ENCODE results near the gene NFX1. TPM values are rescaled to one million over a fixed set of nuclear protein-coding genes. Genes with fewer than 3 reads are reported as not detected.

The NFX1 gene
- total RNA-seq, 4 donors from 2014 or later, result 31.7 to 53.9 (median 42.3) TPM

- Histone ChIP-seq H3K4me1 (peaks cover 5 to 84% (median 15%) of the 10 kb centered on the region in 3 donors), H3K36me3 (peaks cover 4 to 91% of the 10 kb centered on the region in 2 donors), H3K4me3 (no peak overlapping the region)
Measured at GRCh38 chr9:33297432-33297831, 7.1 kb downstream of the NFX1 start.

GRCh38 chr9:33300546-33300945, 10.2 kb downstream of the NFX1 start:
- TF ChIP-seq EP300 (IDR thresholded peaks at IDR 0.05) (no peak), POLR2A (IDR thresholded peaks at IDR 0.05) (no peak), CTCF (IDR thresholded peaks at IDR 0.05) (no peak), POLR2AphosphoS5 (IDR thresholded peaks at IDR 0.05) (no peak)
- H3K4me3 ChIP-seq, result no peak overlapping the region
- H3K4me1 ChIP-seq, result peaks cover 5 to 52% (median 11%) of the 10 kb centered on the region in 3 donors
- H3K27ac ChIP-seq, result no peak overlapping the region
- ATAC-seq, result no peak
- 81 to 100% methylated on average over 1 to 2 of the region's 2 CpGs for whole genome bisulfite sequencing, 2 donors (ENCODE audit: low coverage in 1 of 2)
- H3K9me3 ChIP-seq, result no peaks in the 10 kb centered on the region
- H3K36me3 ChIP-seq, result peaks cover 12 to 100% of the 10 kb centered on the region in 2 donors
- H3K27me3 ChIP-seq, result no peaks in the 10 kb centered on the region

More at GRCh38 chr9:33297432-33297831, 7.1 kb downstream of the NFX1 start:
- WGBS, 2 donors (ENCODE audit: low coverage in 1 of 2), result 60% methylated on average over 1 of the region's 1 CpG; no CpG with 5 or more reads in 1 of the 2 donors
- Histone ChIP-seq H3K27me3 (no peaks in the 10 kb centered on the region), H3K9me3 (no peaks in the 10 kb centered on the region), H3K27ac (no peak overlapping the region)
- peak; percentile 46 for ATAC-seq
- TF ChIP-seq POLR2A (IDR thresholded peaks at IDR 0.05), result no peak
- TF ChIP-seq CTCF (IDR thresholded peaks at IDR 0.05), result no peak
- TF ChIP-seq POLR2AphosphoS5 (IDR thresholded peaks at IDR 0.05), result no peak
- TF ChIP-seq EP300 (IDR thresholded peaks at IDR 0.05), result no peak

- Histone ChIP-seq H3K4me3 (no peak overlapping the region), H3K27me3 (no peaks in the 10 kb centered on the region), H3K4me1 (peaks cover 0 to 14% (median 0%) of the 10 kb centered on the region in 3 donors), H3K36me3 (peaks cover 19 to 100% of the 10 kb centered on the region in 2 donors), H3K27ac (no peak overlapping the region), H3K9me3 (no peaks in the 10 kb centered on the region)
- ATAC-seq, result no peak
- TF ChIP-seq CTCF (IDR thresholded peaks at IDR 0.05), result no peak
- no peak for TF ChIP-seq POLR2A (IDR thresholded peaks at IDR 0.05)
- TF ChIP-seq EP300 (IDR thresholded peaks at IDR 0.05), result no peak
- TF ChIP-seq POLR2AphosphoS5 (IDR thresholded peaks at IDR 0.05), result no peak
- WGBS, 2 donors (ENCODE audit: low coverage in 1 of 2), result 83% methylated on average over 1 of the region's 1 CpG; no CpG with 5 or more reads in 1 of the 2 donors
Measured at GRCh38 chr9:33304362-33304761, 14.0 kb downstream of the NFX1 start.

- TF ChIP-seq CTCF (IDR thresholded peaks at IDR 0.05), result no peak
- no peak for TF ChIP-seq EP300 (IDR thresholded peaks at IDR 0.05)
- TF ChIP-seq POLR2A (IDR thresholded peaks at IDR 0.05), result no peak
- WGBS, 2 donors (ENCODE audit: low coverage in 1 of 2), result 74 to 80% methylated on average over 3 of the region's 3 CpGs
- Histone ChIP-seq H3K9me3 (no peaks in the 10 kb centered on the region), H3K36me3 (peaks cover 19 to 99% of the 10 kb centered on the region in 2 donors), H3K4me3 (no peak overlapping the region), H3K27ac (no peak overlapping the region), H3K4me1 (peaks cover 0 to 17% (median 0%) of the 10 kb centered on the region in 3 donors), H3K27me3 (no peaks in the 10 kb centered on the region)
- no peak for ATAC-seq
Measured at GRCh38 chr9:33306037-33306436, 15.7 kb downstream of the NFX1 start.

- no peak overlapping the region for H3K27ac ChIP-seq
- peaks cover 0 to 20% (median 0%) of the 10 kb centered on the region in 3 donors for H3K4me1 ChIP-seq
- WGBS, 2 donors (ENCODE audit: low coverage in 1 of 2), result 71% methylated on average over 1 of the region's 1 CpG; no CpG with 5 or more reads in 1 of the 2 donors
- H3K36me3 ChIP-seq, result peaks cover 22 to 99% of the 10 kb centered on the region in 2 donors
- no peaks in the 10 kb centered on the region for H3K27me3 ChIP-seq
- H3K4me3 ChIP-seq, result no peak overlapping the region
- no peaks in the 10 kb centered on the region for H3K9me3 ChIP-seq
- no peak for ATAC-seq
- TF ChIP-seq POLR2AphosphoS5 (IDR thresholded peaks at IDR 0.05) (no peak), POLR2A (IDR thresholded peaks at IDR 0.05) (no peak), EP300 (IDR thresholded peaks at IDR 0.05) (no peak)
Measured at GRCh38 chr9:33307067-33307466, 16.8 kb downstream of the NFX1 start.

Data from gastroesophageal sphincter (tissue), 4 donors.